Adrenal gland (tissue), 12 donors: ENCODE results near the gene CACNA1C. TPM values are rescaled to one million over a fixed set of nuclear protein-coding genes. Genes with fewer than 3 reads are reported as not detected.

ENCODE experiments used
- DNase-seq, 7 donors: peaks; one replicate each; pipeline ENCODE4 v3.0.0-alpha.2; 2019 to 2020
- H3K27ac ChIP-seq, 5 donors: fragments of 200-600 bp; sonication (generic) in 4 of 5; 1 replicate in 3 of 5; 2 replicates in 2 of 5; pipeline versions ENCODE4 v1.5.1 to v1.8.0; 2016 to 2020; ENCODE audit warnings: mild to moderate bottlenecking in 1 of 5
- H3K27me3 ChIP-seq: fragments of 200-600 bp; 2 replicates; pipeline ENCODE4 v1.8.0; 2021
- H3K36me3 ChIP-seq, 2 donors: fragments of 200-600 bp; replicated peaks in 1 of 2; 1 replicate in 1 of 2; 2 replicates in 1 of 2; pipeline versions ENCODE4 v1.5.1 to v1.8.0; 2018 to 2022
- H3K4me1 ChIP-seq, 2 donors: fragments of 200-600 bp; replicated peaks in 1 of 2; 1 replicate in 1 of 2; 2 replicates in 1 of 2; pipeline versions ENCODE4 v1.5.1 to v1.8.0; 2018 to 2021
- H3K4me3 ChIP-seq, 4 donors: fragments of 200-600 bp; sonication (generic) in 3 of 4; one replicate each; pipeline ENCODE4 v1.5.1; 2016 to 2018
- H3K9me3 ChIP-seq, 3 donors: fragments of 200-600 bp; sonication (generic) in 1 of 3; replicated peaks in 1 of 3; 1 replicate in 2 of 3; 2 replicates in 1 of 3; pipeline versions ENCODE4 v1.5.1 to v1.8.0; 2016 to 2021
- CTCF ChIP-seq, 6 experiments: fragments of 450-650 bp in 4 of 6; fragments of 200-600 bp in 2 of 6; sonication (generic) in 1 of 6; IDR thresholded peaks; 1 replicate in 5 of 6; 2 replicates in 1 of 6; pipeline versions ENCODE4 v1.5.1 to v1.8.0; 2016 to 2021; ENCODE audit warnings: antibody characterized with exemption in 6 of 6, mild to moderate bottlenecking in 2 of 6, moderate library complexity in 1 of 6
- POLR2A ChIP-seq, 2 donors: fragments of 450-650 bp; IDR thresholded peaks; one replicate each; pipeline ENCODE4 v1.6.1; 2017; ENCODE audit warnings: antibody characterized with exemption in 2 of 2, mild to moderate bottlenecking in 2 of 2, moderate library complexity in 1 of 2
- WGBS, 4 donors: extraction: QIAGEN DNeasy Blood & Tissue Kit in 2 of 4; methylation state at CpG; one replicate each; pipeline versions ENCODE4 v1.1.5 to v1.1.7; 2013 to 2017; 5-methylcytosine and 5-hydroxymethylcytosine counted together
- intact Hi-C, 2 donors: fragments of 100-400 bp; cut with DNase I; formaldehyde crosslinking; loops; one replicate each; pipeline versions ENCODE4 v1.14.1 to v1.15.0; 2022 to 2023
- polyA plus RNA-seq, 3 donors: library from polyadenylated mRNA; stranded (reverse); fragments of 200-250 nt in 2 of 3; fragments of 350-450 nt in 1 of 3; fragmentation: Illumina TruSeq in 1 of 3; extraction: RNeasy Lipid Tissue Mini Kit (QIAGEN cat#74804) in 1 of 3; gene quantifications; one replicate each; pipeline ENCODE4 v1.2.3, GENCODE V29; 2013 to 2014
- total RNA-seq, 9 donors: library from RNA; depleted of rRNA in 4 of 9; stranded (reverse); fragments of >200 nt in 4 of 9; fragments of 120-200 nt in 1 of 9; fragmentation: NEBNext Ultra II Directional in 1 of 9; extraction: Animal tissue kit (Norgen Biotek cat#: 25700) in 1 of 9; gene quantifications; one replicate each; pipeline versions ENCODE4 v1.1.0 to v1.2.4, GENCODE V29; 2013 to 2023
- donor health status: healthy with polysubstance abuse.
- donor health status: Bipolar disorder and iron deficiency.
- donor health status: DM: yes; HTN: yes; CAD: no.
- donor health status: DM: no; HTN: no; CAD: no.
- donor health status: DM: no; HTN: no; CAD: no.
- donor health status: DM: yes; HTN: yes; CAD: no.

Gene CACNA1C
- total and polyA plus RNA-seq, 12 donors = 1.4 to 5.8 (median 3.5) TPM

DNA sequence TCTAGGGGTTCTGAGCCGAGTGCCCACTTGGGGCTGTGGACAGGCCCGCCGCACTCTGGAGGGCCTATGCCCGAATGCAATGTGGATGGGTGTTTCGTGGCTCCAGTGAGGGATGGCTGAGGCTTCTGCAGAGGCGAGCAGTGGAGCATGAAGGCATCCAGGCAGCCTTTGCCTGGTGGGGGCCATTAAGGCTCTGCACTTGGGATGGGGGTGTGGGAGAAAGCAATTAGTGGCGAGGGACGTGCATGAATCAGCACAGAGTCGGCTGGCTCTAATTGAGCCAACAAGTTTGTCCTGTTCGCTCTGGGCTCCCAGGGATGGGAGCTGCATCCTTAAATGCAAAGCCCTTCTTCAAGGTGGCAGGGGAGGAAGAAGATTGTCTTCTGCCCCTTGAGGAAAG is 395.1 kb downstream of the CACNA1C start:
- Histone ChIP-seq H3K4me1 (no peaks in the 10 kb centered on the region), H3K27ac (no peak overlapping the region), H3K4me3 (no peak overlapping the region), H3K27me3 (no peaks in the 10 kb centered on the region), H3K36me3 (no peaks in the 10 kb centered on the region), H3K9me3 (no peaks in the 10 kb centered on the region)
- no peak for DNase-seq
- 81 to 87% (median 84%) methylated on average over 7 to 10 of the region's 10 CpGs for WGBS, 4 donors
- intact Hi-C loops = no loop called here
- TF ChIP-seq POLR2A (IDR thresholded peaks at IDR 0.05) = no peak
- no peak for TF ChIP-seq CTCF (IDR thresholded peaks at IDR 0.05)

DNA sequence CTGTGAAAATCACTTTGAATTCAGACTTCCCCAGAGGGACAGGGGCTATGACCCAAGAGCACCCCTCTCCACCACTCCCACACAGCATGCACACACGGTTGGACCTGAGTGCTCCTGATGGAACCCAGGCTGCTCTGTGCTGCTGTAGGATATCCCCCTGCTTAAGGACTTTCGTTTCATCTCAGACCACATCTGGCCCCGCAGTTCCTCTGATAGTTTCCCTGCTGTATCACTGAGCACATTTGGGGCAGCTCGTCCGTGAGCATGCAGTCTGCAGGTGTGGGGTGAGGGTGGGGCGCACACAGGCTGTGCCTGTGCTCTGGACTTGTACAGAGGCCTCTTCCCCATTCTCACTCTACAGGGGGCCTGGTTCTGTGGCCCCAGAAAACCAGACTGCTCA is 396.8 kb downstream of the CACNA1C start:
- intact Hi-C loops = no loop called here
- no peak overlapping the region for H3K4me3 ChIP-seq
- no peak overlapping the region for H3K27ac ChIP-seq
- TF ChIP-seq CTCF (IDR thresholded peaks at IDR 0.05) (no peak), POLR2A (IDR thresholded peaks at IDR 0.05) (no peak)
- 72 to 80% (median 75%) methylated on average over 6 of the region's 6 CpGs for WGBS, 4 donors
- no peak for DNase-seq
- H3K27me3 ChIP-seq = no peaks in the 10 kb centered on the region
- H3K9me3 ChIP-seq = no peaks in the 10 kb centered on the region
- H3K4me1 ChIP-seq = no peaks in the 10 kb centered on the region
- no peaks in the 10 kb centered on the region for H3K36me3 ChIP-seq

GRCh38 chr12:2450553-2450952 is 397.8 kb downstream of the CACNA1C start:
- no peaks in the 10 kb centered on the region for H3K36me3 ChIP-seq
- H3K27me3 ChIP-seq = no peaks in the 10 kb centered on the region
- DNase-seq = no peak
- no peak for TF ChIP-seq CTCF (IDR thresholded peaks at IDR 0.05)
- H3K9me3 ChIP-seq = no peaks in the 10 kb centered on the region
- WGBS, 4 donors = 85 to 91% (median 88%) methylated on average over 8 to 9 of the region's 9 CpGs
- no peaks in the 10 kb centered on the region for H3K4me1 ChIP-seq
- no peak overlapping the region for H3K27ac ChIP-seq
- intact Hi-C loops = no loop called here
- H3K4me3 ChIP-seq = no peak overlapping the region

GRCh38 chr12:2451025-2451424 is 398.2 kb downstream of the CACNA1C start:
- no peak overlapping the region for H3K4me3 ChIP-seq
- WGBS, 4 donors = 82 to 89% (median 86%) methylated on average over 4 of the region's 4 CpGs
- no peak for TF ChIP-seq CTCF (IDR thresholded peaks at IDR 0.05)
- no peak for TF ChIP-seq POLR2A (IDR thresholded peaks at IDR 0.05)
- no peaks in the 10 kb centered on the region for H3K4me1 ChIP-seq
- H3K27me3 ChIP-seq = no peaks in the 10 kb centered on the region
- H3K9me3 ChIP-seq = no peaks in the 10 kb centered on the region
- H3K27ac ChIP-seq = no peak overlapping the region
- H3K36me3 ChIP-seq = no peaks in the 10 kb centered on the region
- intact Hi-C loops = no loop called here
- no peak for DNase-seq
